Measurements from ENCODE around the gene ZNF672. TPM values are rescaled to one million over a fixed set of nuclear protein-coding genes. Genes with fewer than 3 reads are reported as not detected.

Gene ZNF672
- total RNA-seq, 1 donor from 2014 or later, result 20.6 TPM

DNA sequence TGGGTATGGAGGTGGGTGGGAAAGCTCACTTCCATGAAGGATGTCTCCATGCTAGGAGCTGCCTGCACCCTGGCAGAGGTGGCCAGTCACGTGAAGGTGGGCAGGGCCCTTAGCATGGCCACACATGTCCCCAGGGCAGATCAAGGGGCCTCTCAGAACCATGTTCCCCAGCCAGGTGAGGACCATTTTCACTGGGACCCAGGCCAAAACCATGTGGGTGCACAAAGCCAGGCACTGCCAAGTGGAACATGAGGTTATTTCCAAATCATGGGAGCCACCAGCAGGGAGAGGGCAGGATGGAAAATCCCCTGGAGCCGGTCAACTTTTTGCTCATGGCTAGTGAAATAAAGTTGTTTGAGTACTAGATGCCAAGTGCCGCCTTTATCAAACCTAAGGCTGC is 11.1 kb downstream of the ZNF672 start:
- FAIRE-seq, result no peak
- Mint-ChIP-seq H3K27me3 (ENCODE audit: low read depth, unreplicated experiment) (no peaks in the 10 kb centered on the region), H3K4me1 (ENCODE audit: low read depth, unreplicated experiment) (no peaks in the 10 kb centered on the region), H3K27ac (ENCODE audit: unreplicated experiment) (no peak overlapping the region), H3K9me3 (ENCODE audit: unreplicated experiment) (no peaks in the 10 kb centered on the region), H3K4me3 (ENCODE audit: unreplicated experiment) (no peak overlapping the region), H3K36me3 (ENCODE audit: low read depth, unreplicated experiment) (peaks cover 15% of the 10 kb centered on the region)
- TF ChIP-seq EZH2 (IDR thresholded peaks at IDR 0.05; ENCODE audit: insufficient read depth, low read length), result no peak
- TF ChIP-seq, protein P1, sequence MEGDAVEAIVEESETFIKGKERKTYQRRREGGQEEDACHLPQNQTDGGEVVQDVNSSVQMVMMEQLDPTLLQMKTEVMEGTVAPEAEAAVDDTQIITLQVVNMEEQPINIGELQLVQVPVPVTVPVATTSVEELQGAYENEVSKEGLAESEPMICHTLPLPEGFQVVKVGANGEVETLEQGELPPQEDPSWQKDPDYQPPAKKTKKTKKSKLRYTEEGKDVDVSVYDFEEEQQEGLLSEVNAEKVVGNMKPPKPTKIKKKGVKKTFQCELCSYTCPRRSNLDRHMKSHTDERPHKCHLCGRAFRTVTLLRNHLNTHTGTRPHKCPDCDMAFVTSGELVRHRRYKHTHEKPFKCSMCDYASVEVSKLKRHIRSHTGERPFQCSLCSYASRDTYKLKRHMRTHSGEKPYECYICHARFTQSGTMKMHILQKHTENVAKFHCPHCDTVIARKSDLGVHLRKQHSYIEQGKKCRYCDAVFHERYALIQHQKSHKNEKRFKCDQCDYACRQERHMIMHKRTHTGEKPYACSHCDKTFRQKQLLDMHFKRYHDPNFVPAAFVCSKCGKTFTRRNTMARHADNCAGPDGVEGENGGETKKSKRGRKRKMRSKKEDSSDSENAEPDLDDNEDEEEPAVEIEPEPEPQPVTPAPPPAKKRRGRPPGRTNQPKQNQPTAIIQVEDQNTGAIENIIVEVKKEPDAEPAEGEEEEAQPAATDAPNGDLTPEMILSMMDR (IDR thresholded peaks at IDR 0.05; ENCODE audit: insufficient read depth, low read depth, low read length), result no peak
- no peak overlapping the region for H3K4me2 ChIP-seq (ENCODE audit: low read length)
- H3K79me2 ChIP-seq (ENCODE audit: insufficient read depth, low read length), result no peaks in the 10 kb centered on the region
- H4K20me1 ChIP-seq (ENCODE audit: insufficient read depth, low read length), result peaks cover 27% of the 10 kb centered on the region
- no peak overlapping the region for H3K4me3 ChIP-seq (ENCODE audit: insufficient read depth, low read depth, low read length)
- H2AFZ ChIP-seq (ENCODE audit: low read depth, low read length), result no peak overlapping the region
- no peaks in the 10 kb centered on the region for H3K4me1 ChIP-seq (ENCODE audit: insufficient read depth, low read length)
- no peaks in the 10 kb centered on the region for H3K27me3 ChIP-seq (ENCODE audit: insufficient read depth, low read length)
- DNase-seq (ENCODE audit: low read depth), result no peak
- H3K27ac ChIP-seq (ENCODE audit: low read depth, low read length), result no peak overlapping the region
- H3K36me3 ChIP-seq (ENCODE audit: insufficient read depth, low read length), result peaks cover 12% of the 10 kb centered on the region
- H3K9ac ChIP-seq (ENCODE audit: low read length), result no peak overlapping the region
- H3K9me3 ChIP-seq (ENCODE audit: insufficient read depth, low read depth, low read length), result no peaks in the 10 kb centered on the region

DNA sequence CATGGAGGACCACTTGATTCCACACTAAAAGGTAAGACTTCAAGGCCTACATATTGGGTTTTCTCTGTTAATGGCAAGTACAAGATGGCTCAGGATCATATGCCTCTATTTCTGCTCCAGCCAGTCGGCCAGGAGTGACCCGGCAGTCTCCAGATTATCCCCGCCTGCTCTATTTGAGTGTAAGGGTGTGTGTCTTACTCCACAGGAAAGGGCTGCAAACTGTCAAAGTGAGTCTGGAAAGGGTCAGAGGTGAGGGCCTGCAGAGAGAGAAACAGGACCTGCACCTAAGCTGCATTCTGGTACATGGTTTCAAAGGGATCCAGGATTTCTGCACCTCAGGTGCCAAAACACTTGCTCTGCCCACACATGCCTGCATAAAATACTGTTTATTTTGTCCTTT is 11.6 kb downstream of the ZNF672 start:
- H3K27ac Mint-ChIP-seq (ENCODE audit: unreplicated experiment), result no peak overlapping the region
- no peak overlapping the region for H2AFZ ChIP-seq (ENCODE audit: low read depth, low read length)
- no peak overlapping the region for H3K9ac ChIP-seq (ENCODE audit: low read length)
- peaks cover 29% of the 10 kb centered on the region for H4K20me1 ChIP-seq (ENCODE audit: insufficient read depth, low read length)
- H3K4me1 ChIP-seq (ENCODE audit: insufficient read depth, low read length), result no peaks in the 10 kb centered on the region
- H3K4me2 ChIP-seq (ENCODE audit: low read length), result no peak overlapping the region
- DNase-seq (ENCODE audit: low read depth) (no peak), FAIRE-seq (no peak)
- no peak overlapping the region for H3K4me3 ChIP-seq (ENCODE audit: insufficient read depth, low read depth, low read length)
- H3K36me3 ChIP-seq (ENCODE audit: insufficient read depth, low read length), result peaks cover 12% of the 10 kb centered on the region
- H3K79me2 ChIP-seq (ENCODE audit: insufficient read depth, low read length), result no peaks in the 10 kb centered on the region
- H3K27me3 Mint-ChIP-seq (ENCODE audit: low read depth, unreplicated experiment), result no peaks in the 10 kb centered on the region
- no peaks in the 10 kb centered on the region for H3K9me3 ChIP-seq (ENCODE audit: insufficient read depth, low read depth, low read length)
- no peaks in the 10 kb centered on the region for H3K27me3 ChIP-seq (ENCODE audit: insufficient read depth, low read length)
- no peak overlapping the region for H3K4me3 Mint-ChIP-seq (ENCODE audit: unreplicated experiment)
- peaks cover 20% of the 10 kb centered on the region for H3K36me3 Mint-ChIP-seq (ENCODE audit: low read depth, unreplicated experiment)
- no peaks in the 10 kb centered on the region for H3K9me3 Mint-ChIP-seq (ENCODE audit: unreplicated experiment)
- H3K4me1 Mint-ChIP-seq (ENCODE audit: low read depth, unreplicated experiment), result no peaks in the 10 kb centered on the region
- H3K27ac ChIP-seq (ENCODE audit: low read depth, low read length), result no peak overlapping the region
- TF ChIP-seq, protein P1 (IDR thresholded peaks at IDR 0.05; ENCODE audit: insufficient read depth, low read depth, low read length), result no peak
- no peak for TF ChIP-seq EZH2 (IDR thresholded peaks at IDR 0.05; ENCODE audit: insufficient read depth, low read length)

DNA sequence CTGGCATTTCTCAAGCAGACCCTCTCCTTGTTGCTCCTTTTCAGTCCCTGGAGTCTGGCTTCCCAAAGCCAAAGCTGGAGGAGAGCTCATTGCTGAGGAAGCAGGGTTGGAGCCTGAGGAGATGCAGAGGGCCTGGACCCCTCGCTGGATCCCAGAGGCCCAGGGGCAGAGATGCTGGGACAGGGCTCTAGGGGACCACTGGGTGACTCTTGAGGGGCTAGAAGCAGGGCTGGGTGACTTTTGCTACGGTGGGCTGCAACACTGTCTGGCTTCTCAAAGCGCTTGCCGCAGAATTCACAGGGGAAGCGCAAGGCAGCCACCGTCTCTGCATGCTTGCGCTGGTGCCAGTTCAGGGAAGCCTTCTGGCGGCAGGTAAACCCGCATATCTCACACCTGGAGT is 12.1 kb downstream of the ZNF672 start:
- no peak overlapping the region for H2AFZ ChIP-seq (ENCODE audit: low read depth, low read length)
- no peaks in the 10 kb centered on the region for H3K79me2 ChIP-seq (ENCODE audit: insufficient read depth, low read length)
- no peak for DNase-seq (ENCODE audit: low read depth)
- H3K27ac ChIP-seq (ENCODE audit: low read depth, low read length), result no peak overlapping the region
- TF ChIP-seq, protein P1 (IDR thresholded peaks at IDR 0.05; ENCODE audit: insufficient read depth, low read depth, low read length), result no peak
- no peak for TF ChIP-seq EZH2 (IDR thresholded peaks at IDR 0.05; ENCODE audit: insufficient read depth, low read length)
- no peaks in the 10 kb centered on the region for H3K4me1 Mint-ChIP-seq (ENCODE audit: low read depth, unreplicated experiment)
- H3K9me3 Mint-ChIP-seq (ENCODE audit: unreplicated experiment), result no peaks in the 10 kb centered on the region
- H3K9me3 ChIP-seq (ENCODE audit: insufficient read depth, low read depth, low read length), result no peaks in the 10 kb centered on the region
- H3K4me3 Mint-ChIP-seq (ENCODE audit: unreplicated experiment), result no peak overlapping the region
- no peak overlapping the region for H3K4me3 ChIP-seq (ENCODE audit: insufficient read depth, low read depth, low read length)
- H3K4me1 ChIP-seq (ENCODE audit: insufficient read depth, low read length), result no peaks in the 10 kb centered on the region
- H3K4me2 ChIP-seq (ENCODE audit: low read length), result no peak overlapping the region
- FAIRE-seq, result no peak
- H3K9ac ChIP-seq (ENCODE audit: low read length), result no peak overlapping the region
- H3K36me3 ChIP-seq (ENCODE audit: insufficient read depth, low read length), result peaks cover 12% of the 10 kb centered on the region
- no peaks in the 10 kb centered on the region for H3K27me3 Mint-ChIP-seq (ENCODE audit: low read depth, unreplicated experiment)
- H3K27ac Mint-ChIP-seq (ENCODE audit: unreplicated experiment), result no peak overlapping the region
- H3K27me3 ChIP-seq (ENCODE audit: insufficient read depth, low read length), result no peaks in the 10 kb centered on the region
- H4K20me1 ChIP-seq (ENCODE audit: insufficient read depth, low read length), result peaks cover 34% of the 10 kb centered on the region
- H3K36me3 Mint-ChIP-seq (ENCODE audit: low read depth, unreplicated experiment), result peaks cover 23% of the 10 kb centered on the region

Data from astrocyte (in vitro differentiated cells and primary cell).